Superior temporal gyrus (tissue), 1 donor: Measurements from ENCODE around the gene IFIT3.
A peak's percentile ranks its signal among the peaks of the same experiment; 100 is the strongest.
"Not testable (repeated sequence)": the region's sequence is repeated elsewhere in the genome, so short reads cannot be mapped to it uniquely, and the experiment has no call there.

Experiments used
- DNase-seq: peaks from one replicate; pipeline ENCODE4 v3.0.0-alpha.2; 2016; ENCODE audit errors: extremely low spot score

IFIT3 gene

DNA sequence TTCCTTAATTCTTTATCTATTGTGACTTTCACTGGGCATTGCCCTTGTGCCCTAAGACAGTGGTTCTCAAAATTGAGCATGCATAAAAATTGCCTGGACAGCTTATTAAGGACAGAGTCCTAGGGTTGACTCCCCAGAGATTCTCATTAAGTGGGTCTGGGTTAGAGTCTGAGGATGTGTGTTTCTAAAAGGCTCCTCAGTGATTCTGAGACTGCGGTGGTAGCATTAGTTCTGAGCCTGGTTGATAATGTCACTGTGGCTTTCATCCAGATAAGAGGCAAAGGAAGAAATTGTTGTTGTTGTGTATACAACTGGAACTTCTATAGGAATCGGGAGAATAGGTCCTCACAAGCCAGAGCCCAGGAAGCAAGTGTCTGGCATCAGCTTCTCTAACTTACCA is 24.6 kb upstream of the IFIT3 start:
- peak; percentile 70 for DNase-seq

DNA sequence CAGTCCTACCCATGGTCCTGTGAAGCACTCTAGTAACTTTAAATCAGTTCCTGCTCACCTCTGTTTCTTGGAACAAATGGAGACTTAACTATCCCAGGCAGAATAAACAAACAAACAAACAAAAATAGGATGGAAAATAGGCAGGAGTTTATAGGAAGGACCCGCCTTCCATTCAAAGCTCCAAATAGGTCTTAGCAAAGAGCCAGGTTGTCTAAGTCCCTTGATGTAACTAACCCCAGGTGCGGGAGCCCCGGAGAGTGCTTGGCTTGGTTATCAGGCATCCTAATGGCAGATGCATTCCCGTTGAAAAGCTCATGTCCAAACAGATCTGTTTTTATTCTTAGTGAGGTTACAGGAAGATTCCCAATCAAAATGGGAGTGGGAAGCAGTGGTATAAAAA is 23.8 kb upstream of the IFIT3 start:
- DNase-seq = no peak

DNA sequence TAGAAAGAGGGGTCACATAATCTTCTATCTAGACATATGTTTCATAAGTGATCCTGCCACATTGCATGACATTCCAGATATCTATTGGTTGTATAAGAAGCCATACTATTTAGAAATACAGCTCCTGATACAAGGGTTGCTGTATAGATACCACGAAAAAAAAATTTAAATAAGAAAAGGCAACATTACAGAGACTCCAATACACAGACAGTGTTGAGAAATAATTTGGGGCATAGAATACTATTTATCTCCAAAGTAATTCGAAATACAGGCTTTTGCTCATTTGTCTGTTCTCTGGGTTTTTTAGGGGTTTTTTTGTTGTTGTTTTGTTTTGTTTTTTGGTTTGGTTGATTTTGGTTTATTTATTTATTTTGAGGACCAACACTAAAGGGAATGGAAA is 23.4 kb upstream of the IFIT3 start:
- DNase-seq = peak; percentile 42

GRCh38 chr10:89304925-89305324 is 22.9 kb upstream of the IFIT3 start:
- DNase-seq = peak; percentile 11

DNA sequence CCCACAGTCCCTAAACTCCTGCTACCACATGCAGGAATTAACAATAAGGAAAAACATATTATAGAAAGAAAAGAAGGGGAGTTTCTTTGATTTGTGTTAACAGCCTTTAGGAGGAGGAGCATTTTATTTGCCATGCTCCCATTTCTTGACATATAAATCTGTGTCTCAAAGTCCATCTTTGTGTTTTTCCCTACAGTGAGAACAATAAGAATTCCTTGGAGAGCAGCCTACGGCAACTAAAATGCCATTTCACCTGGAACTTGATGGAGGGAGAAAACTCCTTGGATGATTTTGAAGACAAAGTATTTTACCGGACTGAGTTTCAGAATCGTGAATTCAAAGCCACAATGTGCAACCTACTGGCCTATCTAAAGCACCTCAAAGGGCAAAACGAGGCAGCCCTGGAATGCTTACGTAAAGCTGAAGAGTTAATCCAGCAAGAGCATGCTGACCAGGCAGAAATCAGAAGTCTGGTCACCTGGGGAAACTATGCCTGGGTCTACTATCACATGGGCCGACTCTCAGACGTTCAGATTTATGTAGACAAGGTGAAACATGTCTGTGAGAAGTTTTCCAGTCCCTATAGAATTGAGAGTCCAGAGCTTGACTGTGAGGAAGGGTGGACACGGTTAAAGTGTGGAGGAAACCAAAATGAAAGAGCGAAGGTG is 21.9 kb upstream of the IFIT3 start:
- DNase-seq = no peak

DNA sequence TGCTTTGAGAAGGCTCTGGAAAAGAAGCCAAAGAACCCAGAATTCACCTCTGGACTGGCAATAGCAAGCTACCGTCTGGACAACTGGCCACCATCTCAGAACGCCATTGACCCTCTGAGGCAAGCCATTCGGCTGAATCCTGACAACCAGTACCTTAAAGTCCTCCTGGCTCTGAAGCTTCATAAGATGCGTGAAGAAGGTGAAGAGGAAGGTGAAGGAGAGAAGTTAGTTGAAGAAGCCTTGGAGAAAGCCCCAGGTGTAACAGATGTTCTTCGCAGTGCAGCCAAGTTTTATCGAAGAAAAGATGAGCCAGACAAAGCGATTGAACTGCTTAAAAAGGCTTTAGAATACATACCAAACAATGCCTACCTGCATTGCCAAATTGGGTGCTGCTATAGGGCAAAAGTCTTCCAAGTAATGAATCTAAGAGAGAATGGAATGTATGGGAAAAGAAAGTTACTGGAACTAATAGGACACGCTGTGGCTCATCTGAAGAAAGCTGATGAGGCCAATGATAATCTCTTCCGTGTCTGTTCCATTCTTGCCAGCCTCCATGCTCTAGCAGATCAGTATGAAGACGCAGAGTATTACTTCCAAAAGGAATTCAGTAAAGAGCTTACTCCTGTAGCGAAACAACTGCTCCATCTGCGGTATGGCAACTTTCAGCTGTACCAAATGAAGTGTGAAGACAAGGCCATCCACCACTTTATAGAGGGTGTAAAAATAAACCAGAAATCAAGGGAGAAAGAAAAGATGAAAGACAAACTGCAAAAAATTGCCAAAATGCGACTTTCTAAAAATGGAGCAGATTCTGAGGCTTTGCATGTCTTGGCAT is 21.1 kb upstream of the IFIT3 start:
- peak; percentile 57 for DNase-seq

- no peak for DNase-seq
Measured at GRCh38 chr10:89307269-89307577, 20.6 kb upstream of the IFIT3 start.

GRCh38 chr10:89308266-89308665 is 19.5 kb upstream of the IFIT3 start:
- DNase-seq = no peak

- DNase-seq = no peak
Measured at GRCh38 chr10:89308736-89309135, 19.1 kb upstream of the IFIT3 start.

GRCh38 chr10:89309156-89310055 is 18.4 kb upstream of the IFIT3 start:
- DNase-seq = no peak

DNA sequence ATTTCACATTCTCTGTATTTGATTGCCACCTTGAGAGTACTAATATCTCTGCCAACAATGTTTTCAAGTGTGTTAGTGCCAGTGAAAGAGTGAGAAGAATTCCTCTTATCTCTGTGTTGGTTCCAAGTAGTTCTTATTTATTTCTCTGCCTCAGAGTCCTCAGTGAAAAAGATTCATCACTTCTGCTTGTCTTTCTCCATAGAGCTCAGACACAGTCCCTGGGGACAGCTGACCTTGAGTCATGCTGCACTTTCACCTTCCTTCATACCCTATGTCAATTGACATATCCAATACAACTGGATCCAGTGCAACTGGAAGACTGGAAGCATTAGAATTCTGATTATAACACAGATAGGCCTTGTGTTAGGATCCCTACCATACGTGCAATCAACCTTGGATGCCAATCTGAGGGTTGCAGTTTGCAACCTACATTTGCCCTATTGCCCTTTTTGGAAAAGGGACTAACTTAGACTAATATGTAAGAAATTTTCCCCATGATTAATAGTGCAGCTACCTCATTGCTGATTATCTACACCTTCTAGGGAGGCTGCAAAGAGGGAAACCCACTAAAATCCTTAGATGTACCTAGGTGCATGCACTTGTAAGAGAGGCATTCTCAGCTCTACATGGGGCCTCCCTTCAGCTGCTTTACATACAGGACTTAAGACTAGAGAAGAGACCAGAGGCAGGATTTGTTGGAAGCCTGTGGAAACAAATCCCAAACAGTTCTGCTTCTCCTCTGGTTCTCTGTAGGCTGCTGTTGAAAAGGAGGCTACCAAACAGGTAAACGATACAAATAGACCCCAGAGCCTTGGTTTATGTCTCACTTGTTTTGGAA is 17.5 kb upstream of the IFIT3 start:
- DNase-seq = no peak

DNA sequence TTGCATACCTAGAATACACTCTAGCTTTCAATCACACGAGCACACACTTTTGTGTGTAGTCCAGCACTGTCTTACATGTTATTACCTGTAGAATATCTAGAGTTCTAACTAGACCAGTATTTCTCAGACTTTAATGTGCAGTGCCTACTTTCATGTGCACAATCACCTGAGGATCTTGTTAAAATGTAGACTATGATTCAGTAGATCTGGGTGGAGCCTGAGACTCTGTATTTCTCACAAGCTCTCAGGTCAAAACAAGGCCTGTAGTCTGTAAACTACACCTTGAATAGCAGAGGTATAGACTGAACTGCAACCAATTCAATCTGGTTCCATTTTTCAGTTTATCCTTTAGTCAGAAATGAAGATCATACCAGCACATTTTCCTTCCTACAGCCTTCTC is 14.8 kb upstream of the IFIT3 start:
- no peak for DNase-seq

GRCh38 chr10:89314676-89315075 is 13.1 kb upstream of the IFIT3 start:
- DNase-seq = peak; percentile 96

DNA sequence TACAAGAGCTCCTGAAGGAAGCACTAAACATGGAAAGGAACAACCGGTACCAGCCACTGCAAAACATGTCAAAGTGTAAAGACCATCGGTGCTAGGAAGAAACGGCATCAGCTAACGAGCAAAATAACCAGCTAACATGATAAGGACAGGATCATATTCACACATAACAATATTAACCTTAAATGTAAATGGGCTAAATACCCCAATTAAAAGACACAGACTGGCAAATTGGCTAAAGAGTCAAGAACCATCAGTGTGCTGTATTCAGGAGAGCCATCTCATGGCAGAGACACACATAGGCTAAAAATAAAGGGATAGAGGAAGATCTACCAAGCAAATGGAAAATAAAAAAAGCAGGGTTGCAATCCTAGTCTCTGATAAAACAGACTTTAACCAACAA is 9.8 kb upstream of the IFIT3 start:
- not testable (repeated sequence) for DNase-seq

GRCh38 chr10:89325081-89325480 is 2.7 kb upstream of the IFIT3 start:
- not testable (repeated sequence) for DNase-seq

GRCh38 chr10:89325856-89326255 is 1.9 kb upstream of the IFIT3 start:
- not testable (repeated sequence) for DNase-seq

GRCh38 chr10:89329151-89329550 is 1.4 kb downstream of the IFIT3 start:
- DNase-seq = no peak

GRCh38 chr10:89330014-89330413 is 2.2 kb downstream of the IFIT3 start:
- DNase-seq = not testable (repeated sequence)

- DNase-seq = no peak
Measured at GRCh38 chr10:89330537-89331212, 2.9 kb downstream of the IFIT3 start.

- DNase-seq = not testable (repeated sequence)
Measured at GRCh38 chr10:89331487-89332122, 3.8 kb downstream of the IFIT3 start.
